Prostate gland (tissue), 2 donors: ENCODE measurements around the gene PLAC8. TPM values are rescaled to one million over a fixed set of nuclear protein-coding genes. Genes with fewer than 3 reads are reported as not detected.
"Not testable (repeated sequence)": the region's sequence is repeated elsewhere in the genome, so short reads cannot be mapped to it uniquely, and the experiment has no call there.

Experiments used
- DNase-seq: peaks from one replicate; pipeline ENCODE4 v3.0.0-alpha.2; 2019; ENCODE audit warnings: low spot score
- H3K27ac ChIP-seq, 2 donors: fragments of 200-600 bp; sonication (generic); 2 replicates each; pipeline ENCODE4 v1.5.1; 2017 to 2019
- H3K27me3 ChIP-seq: fragments of 200-600 bp; sonication (generic); replicated peaks from 2 replicates; pipeline ENCODE4 v1.5.1; 2019; ENCODE audit not compliant: insufficient read depth
- H3K36me3 ChIP-seq, 2 donors: fragments of 200-600 bp; sonication (generic); 1 replicate in 1 of 2; 2 replicates in 1 of 2; pipeline versions ENCODE4 v1.5.1 to v1.8.1; 2017 to 2019
- H3K4me1 ChIP-seq: fragments of 200-600 bp; sonication (generic); replicated peaks from 2 replicates; pipeline ENCODE4 v1.5.1; 2019
- H3K4me3 ChIP-seq, 2 donors: fragments of 200-600 bp; sonication (generic); 2 replicates each; pipeline ENCODE4 v1.5.1; 2017 to 2019
- H3K9me3 ChIP-seq: fragments of 200-600 bp; sonication (generic); 2 replicates; pipeline ENCODE4 v1.5.1; 2017
- POLR2A ChIP-seq: fragments of 450-650 bp; IDR thresholded peaks from one replicate; pipeline ENCODE4 v1.6.1; 2016; ENCODE audit warnings: antibody characterized with exemption, mild to moderate bottlenecking
- POLR2AphosphoS5 ChIP-seq: sonication (generic); formaldehyde crosslinking; IDR thresholded peaks from one replicate; pipeline ENCODE4 v1.6.1; 2017; ENCODE audit warnings: antibody characterized with exemption
- whole genome bisulfite sequencing: methylation state at CpG from one replicate; pipeline ENCODE4 v1.1.5; 2018; 5-methylcytosine and 5-hydroxymethylcytosine counted together
- intact Hi-C: fragments of 100-400 bp; cut with DNase I; formaldehyde crosslinking; loops from one replicate; pipeline ENCODE4 v1.14.2; 2022
- total RNA-seq, 2 donors: library from RNA; depleted of rRNA; stranded (reverse); fragments of >200 nt; gene quantifications; one replicate each; pipeline ENCODE4 v1.1.0, GENCODE V29; 2016
- TF ChIP-seq, protein P1 (sequence below), 4 experiments: fragments of 200-600 bp in 2 of 4; fragments of 450-650 bp in 2 of 4; sonication (generic) in 2 of 4; IDR thresholded peaks; 1 replicate in 3 of 4; 2 replicates in 1 of 4; pipeline ENCODE4 v1.5.1; 2016 to 2019; ENCODE audit warnings: antibody characterized with exemption in 4 of 4, mild to moderate bottlenecking in 2 of 4, moderate library complexity in 2 of 4

The PLAC8 gene
- total RNA-seq, 2 donors from 2014 or later = 2.6 to 3.9 TPM

DNA sequence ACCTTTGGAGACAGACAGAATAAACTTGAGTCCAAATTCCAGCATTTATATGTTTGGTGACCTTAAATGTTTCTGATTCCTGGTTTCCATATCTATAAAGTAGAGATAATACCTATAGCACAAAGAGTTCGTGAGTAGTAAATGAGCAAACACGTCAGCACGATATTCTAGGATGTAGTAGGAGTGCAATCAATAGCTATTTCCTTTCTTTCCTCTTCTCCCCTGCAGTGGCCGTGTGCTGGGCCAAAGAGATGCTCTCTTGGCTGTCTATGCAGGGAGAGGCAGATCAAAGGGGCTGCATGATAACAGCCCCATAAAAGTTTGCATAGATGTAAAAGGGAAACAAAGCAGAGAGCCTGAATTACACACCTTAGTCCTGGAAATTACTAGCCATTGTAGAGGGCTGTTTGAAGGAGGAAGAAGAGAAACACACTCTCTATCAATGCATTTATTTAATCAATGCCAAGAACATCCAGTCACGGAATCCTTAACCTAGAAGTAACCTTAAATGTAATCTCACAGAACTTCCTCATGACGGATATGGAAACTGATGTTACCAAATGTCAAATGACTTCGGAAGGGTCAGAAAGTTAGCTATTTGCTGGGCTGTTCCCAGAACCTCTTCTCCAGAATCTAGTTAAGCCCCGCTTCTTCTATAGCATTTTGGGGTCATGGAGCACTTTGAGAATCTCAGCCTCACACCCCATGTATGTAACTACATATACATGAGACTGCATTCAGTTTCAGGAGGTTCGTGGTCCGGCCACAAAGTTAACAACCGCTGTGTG is 35.5 kb upstream of the PLAC8 start:
- WGBS = 50% methylated on average over 11 of the region's 11 CpGs
- TF ChIP-seq, protein P1, sequence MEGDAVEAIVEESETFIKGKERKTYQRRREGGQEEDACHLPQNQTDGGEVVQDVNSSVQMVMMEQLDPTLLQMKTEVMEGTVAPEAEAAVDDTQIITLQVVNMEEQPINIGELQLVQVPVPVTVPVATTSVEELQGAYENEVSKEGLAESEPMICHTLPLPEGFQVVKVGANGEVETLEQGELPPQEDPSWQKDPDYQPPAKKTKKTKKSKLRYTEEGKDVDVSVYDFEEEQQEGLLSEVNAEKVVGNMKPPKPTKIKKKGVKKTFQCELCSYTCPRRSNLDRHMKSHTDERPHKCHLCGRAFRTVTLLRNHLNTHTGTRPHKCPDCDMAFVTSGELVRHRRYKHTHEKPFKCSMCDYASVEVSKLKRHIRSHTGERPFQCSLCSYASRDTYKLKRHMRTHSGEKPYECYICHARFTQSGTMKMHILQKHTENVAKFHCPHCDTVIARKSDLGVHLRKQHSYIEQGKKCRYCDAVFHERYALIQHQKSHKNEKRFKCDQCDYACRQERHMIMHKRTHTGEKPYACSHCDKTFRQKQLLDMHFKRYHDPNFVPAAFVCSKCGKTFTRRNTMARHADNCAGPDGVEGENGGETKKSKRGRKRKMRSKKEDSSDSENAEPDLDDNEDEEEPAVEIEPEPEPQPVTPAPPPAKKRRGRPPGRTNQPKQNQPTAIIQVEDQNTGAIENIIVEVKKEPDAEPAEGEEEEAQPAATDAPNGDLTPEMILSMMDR (IDR thresholded peaks at IDR 0.05) = no peak
- TF ChIP-seq POLR2A = no peak

GRCh38 chr4:83146841-83147240 is 32.3 kb upstream of the PLAC8 start:
- intact Hi-C loops = no loop called here
- Histone ChIP-seq H3K4me3 (no peak overlapping the region), H3K4me1 (no peaks in the 10 kb centered on the region), H3K27me3 (no peaks in the 10 kb centered on the region), H3K36me3 (no peaks in the 10 kb centered on the region), H3K27ac (no peak overlapping the region), H3K9me3 (no peaks in the 10 kb centered on the region)
- 90% methylated on average over 2 of the region's 2 CpGs for WGBS
- DNase-seq = no peak
- TF ChIP-seq POLR2AphosphoS5 (no peak), POLR2A (no peak)
- TF ChIP-seq, protein P1 (IDR thresholded peaks at IDR 0.05) = no peak

More for the DNA sequence above, 35.5 kb upstream of the PLAC8 start:
- Histone ChIP-seq H3K36me3 (no peaks in the 10 kb centered on the region), H3K4me3 (no peak overlapping the region), H3K27me3 (no peaks in the 10 kb centered on the region), H3K27ac (no peak overlapping the region), H3K9me3 (no peaks in the 10 kb centered on the region), H3K4me1 (no peaks in the 10 kb centered on the region)
- no peak for DNase-seq
- intact Hi-C loops = no loop called here

DNA sequence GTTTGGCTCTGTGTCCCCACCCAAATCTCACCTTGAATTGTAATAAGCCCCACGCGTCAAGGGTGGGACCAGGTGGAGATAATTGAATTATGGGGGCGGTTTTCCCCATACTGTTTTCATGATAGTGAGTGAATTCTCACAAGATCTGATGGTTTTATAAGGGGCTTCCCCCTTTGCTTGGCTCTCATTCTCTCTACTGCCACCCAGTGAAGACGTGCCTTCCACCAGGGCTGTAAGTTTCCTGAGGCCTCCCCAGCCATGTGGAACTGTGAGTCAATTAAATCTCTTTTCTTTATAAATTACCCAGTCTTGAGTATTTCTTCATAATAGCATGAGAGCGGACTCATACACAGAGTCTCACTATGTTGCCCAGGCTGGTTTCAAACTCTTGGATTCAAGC is 31.2 kb upstream of the PLAC8 start:
- H3K36me3 ChIP-seq, DNase-seq, H3K9me3 ChIP-seq, intact Hi-C loops, H3K27ac ChIP-seq, H3K27me3 ChIP-seq, H3K4me1 ChIP-seq, H3K4me3 ChIP-seq: not testable (repeated sequence)
- 76% methylated on average over 5 of the region's 5 CpGs for whole genome bisulfite sequencing

DNA sequence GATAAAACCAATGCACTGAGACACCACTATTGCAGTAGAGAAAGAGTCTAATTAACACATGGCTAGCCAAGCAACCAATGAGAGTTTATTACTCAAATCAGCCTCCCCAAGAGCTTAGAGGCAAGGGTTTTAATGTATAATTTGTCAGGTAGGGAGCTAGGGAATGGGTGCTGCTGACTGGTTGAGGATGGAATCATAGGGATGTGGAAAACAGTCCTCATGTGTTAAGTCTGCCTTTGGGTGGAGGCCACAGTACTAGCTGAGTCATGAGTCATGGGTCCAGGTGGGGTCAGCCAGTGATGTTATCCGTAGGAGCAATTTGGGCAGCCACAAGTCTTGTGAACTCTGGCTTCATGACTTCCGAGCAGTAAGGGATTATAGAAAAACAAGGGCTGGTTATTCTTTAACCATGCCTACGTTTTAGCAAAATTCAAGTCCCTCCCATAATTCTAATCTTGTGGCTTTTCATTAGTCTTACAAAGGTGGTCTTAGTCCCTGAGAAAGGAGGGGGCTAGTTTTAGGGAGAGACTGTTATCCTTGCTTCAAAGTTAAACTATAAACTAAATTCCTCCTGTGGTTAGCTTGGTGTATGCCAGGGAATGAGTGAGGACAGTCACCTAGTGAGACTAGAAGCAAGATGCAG is 25.1 kb upstream of the PLAC8 start:
- WGBS = 83% methylated on average over 3 of the region's 3 CpGs

DNA sequence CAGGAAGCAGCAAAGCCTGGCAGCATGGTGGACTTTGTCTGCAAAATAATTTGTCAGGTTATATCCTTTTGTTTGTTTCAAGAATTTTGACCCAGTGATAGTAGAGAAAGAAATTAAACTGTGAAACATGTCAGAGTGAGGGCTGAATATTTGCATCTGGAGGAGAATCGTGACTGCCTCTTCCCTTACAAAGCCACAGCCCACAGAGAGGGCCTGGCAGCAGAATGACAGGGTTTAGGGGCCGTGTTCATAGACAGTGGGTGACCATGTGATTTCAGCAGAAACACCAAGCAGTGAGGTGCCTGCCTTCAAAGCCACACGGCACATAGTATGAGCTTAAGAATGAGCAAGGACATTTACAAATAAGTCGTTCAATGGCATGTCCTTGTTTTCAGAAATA is 24.4 kb upstream of the PLAC8 start:
- H3K27me3 ChIP-seq = no peaks in the 10 kb centered on the region
- DNase-seq = no peak
- WGBS = 69% methylated on average over 4 of the region's 4 CpGs
- no peaks in the 10 kb centered on the region for H3K4me1 ChIP-seq
- intact Hi-C loops = no loop called here
- no peak overlapping the region for H3K4me3 ChIP-seq
- no peaks in the 10 kb centered on the region for H3K9me3 ChIP-seq
- H3K27ac ChIP-seq = no peak overlapping the region
- no peaks in the 10 kb centered on the region for H3K36me3 ChIP-seq
- TF ChIP-seq POLR2A = no peak
- TF ChIP-seq, protein P1 (IDR thresholded peaks at IDR 0.05) = no peak
- TF ChIP-seq POLR2AphosphoS5 = no peak

More for the DNA sequence above, 25.1 kb upstream of the PLAC8 start:
- Histone ChIP-seq H3K27me3 (no peaks in the 10 kb centered on the region), H3K9me3 (no peaks in the 10 kb centered on the region), H3K4me1 (no peaks in the 10 kb centered on the region), H3K27ac (no peak overlapping the region), H3K4me3 (no peak overlapping the region), H3K36me3 (no peaks in the 10 kb centered on the region)
- DNase-seq = no peak
- TF ChIP-seq, protein P1 (IDR thresholded peaks at IDR 0.05) = no peak
- TF ChIP-seq POLR2AphosphoS5 (no peak), POLR2A (no peak)
- intact Hi-C loops = no loop called here
